Epithelial cell of proximal tubule (primary cell): ENCODE data around the gene P2RY2. TPM values are rescaled to one million over a fixed set of nuclear protein-coding genes. Genes with fewer than 3 reads are reported as not detected.
"Not testable (repeated sequence)": the region's sequence is repeated elsewhere in the genome, so short reads cannot be mapped to it uniquely, and the experiment has no call there.

ENCODE experiments used
- DNase-seq: peaks from one replicate; pipeline ENCODE4 v3.0.0-alpha.2; 2011; ENCODE audit warnings: low read depth
- H3K4me3 ChIP-seq: 2 replicates; pipeline ENCODE4 v1.5.1; 2011; ENCODE audit warnings: low read depth, mild to moderate bottlenecking, low read length
- CTCF ChIP-seq: conservative IDR thresholded peaks from 2 replicates; pipeline ENCODE4 v1.5.1; 2012; ENCODE audit warnings: low read depth, mild to moderate bottlenecking, low read length
- total RNA-seq: library from RNA; depleted of rRNA; stranded (reverse); fragments of >200 nt; gene quantifications from 2 replicates; pipeline ENCODE4 v1.2.3, GENCODE V29; 2015

Gene P2RY2
- total RNA-seq, 1 donor from 2014 or later = 1.1 TPM

GRCh38 chr11:73193251-73194033 is 24.6 kb upstream of the P2RY2 start:
- no peak for TF ChIP-seq CTCF
- H3K4me3 ChIP-seq = no peak overlapping the region
- no peak for DNase-seq

DNA sequence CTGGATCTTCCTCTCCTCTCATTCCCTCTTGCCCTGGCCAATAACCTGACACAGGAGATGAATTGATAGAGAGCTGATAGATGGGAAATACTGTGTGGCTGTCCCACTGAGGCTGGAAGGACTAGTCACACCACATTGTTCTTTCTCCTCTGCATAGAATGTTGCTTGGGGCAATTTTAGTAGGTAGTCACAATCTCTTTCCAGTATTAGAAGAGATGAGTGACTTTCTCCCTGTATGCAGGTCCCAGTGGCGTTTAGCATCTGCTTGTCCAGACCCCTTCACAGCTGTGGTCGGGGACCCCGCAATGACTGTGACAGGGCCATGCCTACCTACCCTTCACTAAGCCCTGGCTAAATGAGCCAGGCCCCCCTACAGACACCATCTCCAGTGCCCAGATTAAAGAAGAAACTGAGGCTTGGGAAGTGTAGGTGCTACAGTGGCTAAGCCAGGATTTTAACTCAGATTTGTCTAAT is 24.0 kb upstream of the P2RY2 start:
- DNase-seq = no peak
- no peak for TF ChIP-seq CTCF
- no peak overlapping the region for H3K4me3 ChIP-seq

DNA sequence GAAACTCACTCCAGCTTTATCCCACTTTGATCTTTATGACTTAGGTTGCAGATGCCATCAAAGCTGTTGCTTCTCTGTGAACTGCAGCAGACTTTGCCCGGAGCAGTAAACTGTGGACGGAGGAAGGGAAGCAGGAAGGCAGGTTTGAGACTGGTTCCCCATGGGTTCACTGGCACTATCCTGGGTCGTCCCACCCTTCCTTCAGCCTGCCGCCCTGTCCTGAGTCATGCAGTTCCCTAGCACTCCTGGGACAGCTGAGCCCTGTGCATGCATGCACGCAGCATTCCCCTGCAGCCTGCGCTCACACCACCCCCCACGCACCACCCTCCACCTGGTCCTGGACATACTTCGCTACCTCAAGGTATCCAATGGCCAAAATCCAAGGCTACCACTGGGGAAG is 23.5 kb upstream of the P2RY2 start:
- no peak overlapping the region for H3K4me3 ChIP-seq
- TF ChIP-seq CTCF = no peak
- no peak for DNase-seq

DNA sequence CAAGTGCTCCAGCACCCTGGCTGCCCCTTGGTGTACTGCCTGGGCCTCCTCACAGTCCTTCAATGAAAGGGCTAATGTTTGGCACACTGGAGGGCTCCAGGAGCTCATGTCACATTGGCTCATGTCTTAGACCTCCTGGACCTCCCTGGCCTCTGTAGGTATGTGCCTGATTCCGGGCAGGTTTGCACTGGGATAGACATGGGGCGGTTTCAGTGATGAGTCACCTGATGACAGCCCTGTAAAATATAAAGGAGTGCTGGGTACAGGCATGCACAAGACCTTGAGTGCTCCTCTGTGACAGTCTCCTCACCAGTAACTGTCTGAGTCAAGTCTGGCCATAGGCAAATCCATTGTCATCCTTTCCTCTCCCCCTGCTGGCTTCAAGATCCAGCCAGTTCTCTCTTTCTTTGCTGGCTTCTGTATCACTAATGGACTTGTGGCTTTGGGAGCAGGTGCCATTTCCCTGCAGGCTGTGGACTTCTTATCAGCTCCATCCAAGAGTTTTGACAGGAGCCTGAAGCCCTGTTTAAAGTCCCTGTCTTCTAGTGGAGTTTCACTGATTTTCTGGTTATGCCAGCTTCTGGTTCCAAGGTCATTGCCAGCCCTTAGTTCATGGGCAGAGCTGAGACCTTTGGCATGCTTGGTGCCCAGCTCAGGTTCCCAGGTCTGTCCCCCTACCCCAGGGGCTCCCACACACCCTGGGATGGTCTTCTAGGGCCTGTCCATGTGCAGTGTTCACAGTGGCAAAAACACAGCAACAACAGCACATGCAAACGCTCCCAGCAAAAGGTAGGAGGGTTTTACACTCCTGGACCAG is 22.7 kb upstream of the P2RY2 start:
- no peak for DNase-seq
- no peak for TF ChIP-seq CTCF
- no peak overlapping the region for H3K4me3 ChIP-seq

DNA sequence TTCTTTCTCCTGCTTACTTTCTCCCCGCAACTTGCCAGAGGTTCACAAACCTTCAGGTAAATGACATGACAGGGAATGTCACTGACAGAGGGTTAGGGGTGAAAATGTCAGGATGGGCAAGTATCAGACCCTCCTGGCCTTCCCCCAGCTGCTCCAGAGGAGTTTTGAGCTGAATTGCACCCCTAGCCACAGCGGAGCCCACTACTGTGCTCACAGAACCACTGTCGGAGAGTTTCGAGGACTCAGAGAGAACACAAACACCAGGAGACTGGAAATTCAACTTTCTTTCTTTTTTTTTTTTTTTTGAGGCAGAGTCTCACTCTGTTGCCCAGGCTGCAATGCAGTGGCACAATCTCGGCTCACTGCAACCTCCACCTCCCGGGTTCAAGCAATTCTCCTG is 21.5 kb upstream of the P2RY2 start:
- no peak for TF ChIP-seq CTCF
- no peak overlapping the region for H3K4me3 ChIP-seq
- DNase-seq = no peak

DNA sequence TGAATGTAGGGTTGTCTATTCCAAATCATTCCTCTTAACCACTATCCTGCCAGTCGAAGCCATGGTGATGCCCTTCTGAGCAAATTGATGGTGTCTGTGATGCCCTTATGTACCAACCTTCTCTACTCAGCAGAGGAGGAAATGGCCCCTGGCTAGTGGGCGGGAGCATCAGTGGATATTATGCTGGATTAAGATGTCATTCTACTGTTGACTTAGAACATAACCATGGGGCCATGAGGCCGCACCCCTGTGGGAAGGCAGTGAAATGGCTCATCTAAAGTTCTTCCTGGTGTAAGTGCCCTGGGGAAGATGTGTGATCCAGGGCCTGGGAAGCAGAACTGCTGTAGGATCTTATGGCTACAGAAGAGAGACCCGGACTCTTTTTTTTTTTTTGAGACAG is 20.7 kb upstream of the P2RY2 start:
- TF ChIP-seq CTCF = no peak
- DNase-seq = no peak

DNA sequence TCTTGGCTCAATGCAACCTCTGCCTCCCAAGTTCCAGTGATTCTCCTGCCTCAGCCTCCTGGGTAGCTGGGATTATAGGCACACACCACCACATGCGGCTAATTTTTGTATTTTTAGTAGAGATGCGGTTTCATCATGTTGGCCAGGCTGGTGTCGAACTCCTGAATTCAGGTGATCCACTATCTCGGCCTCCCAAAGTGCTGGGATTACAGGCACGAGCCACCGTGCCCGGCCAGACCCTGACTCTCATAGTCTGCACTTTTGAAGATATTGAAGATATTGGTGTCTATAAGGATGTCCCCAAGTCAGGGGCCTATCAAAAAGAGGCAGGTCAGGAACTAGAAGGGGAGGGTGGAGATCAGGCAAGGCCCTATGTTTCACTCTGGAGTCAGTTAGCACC is 20.3 kb upstream of the P2RY2 start:
- H3K4me3 ChIP-seq, DNase-seq: not testable (repeated sequence)

More for the DNA sequence above, 20.7 kb upstream of the P2RY2 start:
- no peak overlapping the region for H3K4me3 ChIP-seq
